Stimulated activated CD8-positive, alpha-beta memory T cell treated with anti-CD3 and anti-CD28 coated beads, Interleukin-2, amount 100 ng/mL, for 48 hours (primary cell): ENCODE results near the gene GSN.

Experiments
- DNase-seq, 2 donors: peaks; one replicate each; pipeline ENCODE4 v3.0.0-alpha.2; 2020; ENCODE audit warnings: low read depth in 2 of 2

The GSN gene

DNA sequence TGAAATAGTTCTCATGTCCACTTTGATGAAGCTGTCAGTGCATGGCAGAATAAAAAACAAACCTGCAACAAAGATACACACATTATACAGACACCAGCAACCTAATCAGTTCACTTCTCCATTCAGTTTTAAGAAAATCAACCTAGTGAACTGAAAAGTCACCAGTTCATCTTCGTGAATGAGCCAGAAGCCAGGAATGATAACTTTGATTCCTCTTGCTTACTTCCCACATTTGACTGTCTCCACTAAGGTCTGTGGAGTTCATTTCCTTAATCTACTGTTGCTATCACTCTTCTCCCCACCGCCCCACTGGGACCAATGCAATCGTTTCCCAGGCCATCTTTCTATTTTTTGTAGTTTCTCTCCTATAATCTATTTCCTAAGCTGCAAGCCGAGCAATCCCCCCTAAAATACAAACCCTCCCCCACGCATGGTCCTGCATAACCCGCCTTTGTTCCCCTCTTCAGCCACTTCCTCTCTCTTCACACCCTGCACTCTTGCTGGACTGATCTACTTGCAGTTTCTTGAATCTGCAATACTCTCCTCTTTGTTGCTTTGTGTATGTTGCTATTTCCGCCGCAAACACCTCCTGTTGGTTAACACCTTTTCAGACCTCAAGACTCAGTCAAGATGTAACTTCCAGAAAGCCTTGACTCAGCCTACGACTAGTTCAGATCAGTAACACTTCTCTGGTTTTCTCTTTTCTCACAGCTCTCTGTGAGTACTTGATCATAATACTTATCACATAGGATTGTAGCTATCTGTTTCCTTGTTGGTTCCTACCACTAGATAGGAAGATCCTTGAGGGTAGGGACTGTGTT lies 85.5 kb downstream of the GSN start:
- DNase-seq = peak in 1 of 2 donors; percentile 23

DNA sequence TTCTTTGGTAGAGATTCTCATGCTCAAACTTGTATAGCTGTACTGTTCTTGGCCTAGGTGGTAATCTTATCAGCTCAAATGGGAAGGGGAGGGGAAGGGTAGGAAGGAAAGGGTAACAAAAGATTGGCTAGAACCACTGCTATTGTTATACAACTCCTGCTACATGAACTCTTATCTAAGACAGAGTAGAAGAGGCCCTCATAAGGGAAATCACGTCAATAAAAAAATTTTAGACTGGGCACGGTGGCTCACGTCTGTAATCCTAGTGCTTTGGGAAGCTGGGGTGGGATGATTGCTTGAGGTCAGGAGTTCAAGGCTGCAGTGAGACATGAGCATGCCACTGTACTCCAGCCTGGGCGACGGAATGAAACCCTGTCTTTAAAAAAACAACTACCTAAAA lies 86.2 kb downstream of the GSN start:
- no peak for DNase-seq

DNA sequence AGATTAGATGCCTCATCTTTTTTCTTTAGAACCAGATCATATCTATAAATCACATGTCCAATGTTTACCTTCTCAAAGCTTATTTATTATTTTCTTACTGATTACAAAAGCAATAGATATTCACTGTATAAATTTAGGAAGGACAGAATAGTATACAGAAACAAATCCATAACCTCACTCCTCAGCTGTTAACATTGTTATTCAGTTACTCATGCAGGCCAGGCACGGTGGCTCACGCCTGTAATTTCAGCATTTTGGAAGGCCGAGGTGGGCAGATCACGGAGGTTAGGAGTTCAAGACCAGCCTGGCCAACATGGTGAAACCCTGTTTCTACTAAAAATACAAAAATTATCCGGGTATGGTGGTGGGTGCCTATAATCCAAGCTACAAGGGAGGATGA lies 86.8 kb downstream of the GSN start:
- DNase-seq = no peak

DNA sequence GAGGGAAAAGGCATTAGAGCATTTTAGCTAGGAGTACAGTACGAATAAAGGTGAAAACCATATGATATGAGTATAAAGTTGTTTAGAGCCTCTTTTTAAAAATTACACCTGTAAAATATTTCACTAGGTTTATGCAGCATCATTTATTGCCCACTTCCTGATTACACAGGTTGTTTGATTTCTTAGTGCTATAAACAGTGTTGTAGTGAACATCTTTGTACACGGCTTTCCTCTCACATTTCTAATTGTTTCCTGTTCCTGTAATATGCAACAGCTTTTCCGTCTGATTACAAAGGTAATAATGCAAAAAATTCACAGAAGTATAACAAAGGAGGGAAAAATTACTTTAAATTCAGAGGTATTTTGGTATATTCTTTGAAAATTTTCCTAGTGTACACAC lies 89.0 kb downstream of the GSN start:
- no peak for DNase-seq

DNA sequence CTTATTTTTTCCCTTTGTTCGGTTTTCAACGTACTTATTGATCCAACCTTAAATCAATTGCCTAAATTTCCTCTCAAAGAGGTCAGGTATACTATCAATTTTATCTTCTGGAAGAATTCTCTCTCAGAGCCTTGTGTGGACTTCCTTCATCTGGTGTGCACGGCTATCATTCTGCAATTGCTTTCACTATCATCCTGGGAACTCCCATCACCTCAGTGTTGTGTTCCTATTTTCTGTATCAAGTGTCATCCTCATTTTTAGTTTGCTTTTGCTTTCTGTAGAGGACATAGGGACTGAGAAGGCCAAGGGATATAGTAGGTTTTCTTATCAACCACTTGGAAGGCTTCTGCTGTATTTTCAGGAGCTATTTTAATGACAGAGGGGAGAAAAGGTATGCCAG lies 90.8 kb downstream of the GSN start:
- no peak for DNase-seq

DNA sequence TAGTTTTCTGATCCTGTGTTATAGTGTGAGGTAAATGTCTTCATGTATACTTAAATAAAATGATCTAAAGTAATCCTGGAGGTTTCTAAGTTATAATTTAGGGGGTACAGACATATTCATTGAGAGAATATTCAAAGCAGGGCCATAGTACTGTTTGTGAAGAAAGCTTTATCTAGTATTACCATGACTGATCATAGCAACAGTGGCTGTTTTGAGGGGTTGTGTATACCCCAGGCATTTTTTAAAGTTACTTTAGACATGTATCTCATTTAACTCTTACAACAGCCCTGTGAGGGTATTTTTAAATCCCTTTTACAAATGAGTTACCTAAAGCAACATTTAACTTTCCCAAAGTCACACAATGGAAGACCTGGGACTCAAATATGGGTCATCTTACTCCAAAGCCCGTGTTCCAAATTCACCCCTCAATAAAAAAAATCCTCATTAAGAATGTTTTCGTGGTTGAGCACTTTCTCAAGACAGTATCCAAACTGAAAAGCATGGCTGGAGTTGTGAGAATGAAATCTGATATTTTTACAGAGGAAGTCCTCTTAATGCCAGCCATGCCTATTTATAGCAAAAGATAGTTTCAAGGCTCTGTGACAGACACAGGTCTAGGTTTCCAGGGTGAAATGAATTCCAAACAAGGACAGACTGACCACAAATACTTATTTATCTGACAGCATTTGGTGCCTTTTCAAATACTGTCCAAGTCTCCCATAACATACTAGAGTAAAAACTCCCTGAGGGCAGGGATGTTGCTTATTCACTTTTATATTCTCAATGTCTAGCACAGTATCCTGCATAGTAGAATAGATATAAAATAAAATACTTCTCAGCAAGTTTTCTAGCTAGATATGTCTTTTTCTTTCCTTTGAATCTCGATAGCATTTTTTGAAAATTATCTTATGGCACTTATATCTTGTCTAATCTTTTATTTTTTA lies 91.7 kb downstream of the GSN start:
- no peak for DNase-seq

DNA sequence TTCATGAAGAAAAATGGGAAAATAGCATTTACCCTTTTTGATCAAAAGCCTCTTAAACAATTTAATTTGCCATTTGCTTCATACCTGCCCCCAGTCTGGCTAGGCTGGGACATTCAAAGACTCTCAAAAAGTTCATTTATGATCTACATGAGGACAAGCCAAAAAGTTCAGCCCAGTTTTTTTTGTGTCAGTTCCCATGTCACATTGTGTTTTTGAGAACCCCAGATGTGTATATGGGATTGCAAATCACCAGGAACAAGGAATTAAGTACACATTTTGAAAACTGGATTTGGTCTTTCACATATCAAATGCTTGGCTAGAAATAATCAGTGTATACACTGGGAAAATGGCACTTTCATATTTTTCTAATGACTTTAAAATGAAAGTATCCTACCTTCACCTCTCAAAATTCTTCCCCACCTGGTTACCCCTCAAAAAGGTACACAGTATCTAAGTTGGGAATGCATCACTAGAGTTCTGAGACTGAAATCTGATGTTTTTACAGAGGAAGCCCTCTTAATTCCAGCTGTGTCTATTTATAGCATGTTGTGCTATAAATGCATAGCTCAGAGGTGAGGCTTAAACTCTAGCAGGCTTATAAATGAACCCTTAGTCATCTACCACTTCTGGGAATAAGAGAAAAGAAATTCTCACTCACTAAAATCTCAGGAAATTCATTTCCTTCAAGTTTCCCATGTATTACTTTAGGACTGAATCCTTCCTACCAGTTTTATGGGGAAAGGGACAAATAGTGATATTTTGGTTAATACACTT lies 92.8 kb downstream of the GSN start:
- no peak for DNase-seq

DNA sequence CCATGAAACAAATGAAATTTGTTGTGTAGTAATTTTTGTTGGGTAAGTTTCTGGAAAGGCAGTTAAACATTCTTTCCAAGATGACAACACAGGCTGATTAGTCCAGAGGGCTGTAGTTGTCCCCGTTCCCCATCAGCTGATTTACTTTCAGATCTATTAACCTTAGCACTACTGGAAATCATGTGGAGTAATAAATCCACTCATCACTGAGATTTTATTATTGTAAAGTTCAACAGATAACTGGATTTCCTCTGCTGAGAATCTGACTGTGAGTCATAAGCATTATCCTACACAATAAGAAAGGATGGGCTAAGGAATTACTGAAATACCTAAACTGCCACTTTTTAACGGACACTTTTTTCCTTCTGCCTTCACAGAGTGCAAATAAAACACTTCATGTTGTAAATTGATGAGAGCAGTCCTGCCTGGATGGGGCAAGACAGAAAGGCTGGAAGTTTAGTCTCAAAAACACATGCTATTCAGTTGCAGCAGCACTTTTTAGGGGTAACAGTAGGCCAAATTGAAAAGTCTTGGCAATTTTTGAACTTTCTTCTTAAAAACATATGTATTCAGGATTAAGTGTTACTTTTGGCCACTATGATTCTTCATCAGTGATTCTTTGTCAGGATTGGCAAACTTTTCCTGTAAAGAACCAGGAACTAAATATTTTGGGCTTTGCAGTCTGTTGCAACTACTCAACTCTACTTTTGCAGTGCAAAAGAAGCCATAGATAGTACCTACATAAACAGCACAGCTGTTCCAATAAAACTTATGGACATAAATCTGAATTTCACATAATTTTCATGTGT lies 95.1 kb downstream of the GSN start:
- DNase-seq = no peak

DNA sequence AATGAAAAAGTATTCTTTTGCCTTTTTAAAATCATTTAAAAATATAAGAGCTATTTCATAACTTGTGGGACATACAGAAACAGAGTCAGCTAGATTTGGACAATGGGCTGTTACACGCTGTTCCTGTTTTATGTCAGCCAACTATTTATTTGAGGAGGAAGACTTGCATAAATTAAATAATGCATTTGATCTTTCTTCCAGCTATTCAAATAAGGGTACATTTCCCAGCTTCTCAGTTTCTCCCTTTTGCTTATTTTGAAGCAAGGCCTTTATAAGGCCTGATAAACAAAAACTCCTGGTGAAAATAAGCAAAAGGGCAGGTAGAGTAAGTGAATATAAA lies 95.6 kb downstream of the GSN start:
- DNase-seq = no peak

DNA sequence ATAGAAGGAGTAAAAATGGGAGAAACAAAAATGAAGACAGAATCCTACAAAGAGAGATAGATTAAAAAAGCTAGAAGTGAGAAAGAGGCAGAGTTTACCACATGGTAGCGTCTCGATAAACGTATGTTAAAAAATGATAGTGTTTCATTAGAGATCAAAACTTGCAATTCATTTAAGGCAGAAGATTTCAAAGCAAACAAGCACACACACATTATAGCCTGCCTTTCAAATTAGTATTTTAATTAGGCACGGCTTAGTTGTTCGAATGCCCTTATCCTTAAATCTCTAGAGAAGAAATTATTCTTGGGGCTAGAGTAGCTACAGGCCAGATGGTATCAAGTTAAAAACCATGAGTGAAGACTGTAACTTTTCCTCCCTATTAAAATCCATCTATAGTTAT lies 96.1 kb downstream of the GSN start:
- DNase-seq = no peak

DNA sequence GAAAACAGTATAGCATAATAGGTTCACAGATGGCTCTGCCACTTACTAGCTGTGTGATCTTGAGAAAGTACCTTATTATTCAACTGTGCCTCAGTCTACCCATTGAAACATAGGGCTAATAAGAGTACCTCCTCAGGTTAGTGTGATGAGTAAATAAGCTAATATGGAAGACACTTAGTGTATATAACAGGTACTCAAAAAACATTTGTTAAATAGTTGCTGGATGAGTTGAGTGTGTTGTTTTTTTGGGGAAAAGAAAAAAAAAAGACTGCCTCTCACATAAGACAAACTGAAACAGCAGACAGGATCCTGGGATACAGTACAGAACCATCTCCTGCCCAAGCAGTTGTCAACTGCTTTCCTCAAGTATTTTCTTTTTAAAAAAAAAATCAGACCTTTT lies 96.9 kb downstream of the GSN start:
- DNase-seq = no peak

DNA sequence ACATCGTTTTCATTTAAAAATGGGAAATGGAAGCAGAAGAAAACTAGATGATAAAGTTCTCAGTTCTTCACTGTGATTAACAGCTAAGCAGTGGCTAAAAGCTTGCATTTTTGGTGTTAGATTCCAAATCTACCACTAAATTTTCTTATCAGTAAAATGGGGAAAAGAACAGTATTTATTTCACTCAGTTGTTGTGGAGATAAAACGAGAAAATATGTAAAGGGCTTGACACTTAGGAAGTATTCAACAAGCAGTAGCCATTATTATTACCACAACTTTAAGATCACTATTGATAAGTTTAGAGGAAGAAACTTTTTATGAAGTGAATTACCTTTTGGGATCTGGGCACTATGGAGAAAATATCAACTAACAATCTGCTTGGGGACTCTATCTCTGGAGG lies 97.6 kb downstream of the GSN start:
- DNase-seq = no peak

DNA sequence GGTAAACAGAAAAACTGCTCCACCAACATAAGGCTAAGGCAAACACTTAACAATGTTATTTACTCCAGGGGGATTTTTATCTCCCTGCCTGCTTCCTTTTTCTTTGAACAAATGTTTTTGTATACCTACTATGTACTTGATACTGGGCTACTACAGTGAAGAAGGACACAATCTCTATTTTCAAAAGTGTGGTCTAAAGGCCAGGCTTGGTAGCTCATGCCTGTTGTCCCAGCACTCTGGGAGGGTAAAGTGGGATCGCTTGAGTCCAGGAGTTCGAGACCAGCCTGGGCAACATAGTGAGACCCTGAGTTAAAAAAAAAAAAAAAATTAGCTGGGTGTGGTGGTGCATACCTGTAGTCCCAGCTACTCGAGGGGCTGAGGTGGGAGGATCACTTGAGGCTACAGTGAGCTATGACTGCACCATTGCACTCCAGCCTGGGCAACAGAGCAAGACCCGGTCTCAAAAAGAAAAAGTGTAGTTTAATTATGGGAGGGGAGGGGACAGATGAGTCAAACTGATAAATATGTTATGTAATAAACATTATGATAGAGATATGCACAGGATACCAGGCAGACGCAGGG lies 98.7 kb downstream of the GSN start:
- DNase-seq = no peak

DNA sequence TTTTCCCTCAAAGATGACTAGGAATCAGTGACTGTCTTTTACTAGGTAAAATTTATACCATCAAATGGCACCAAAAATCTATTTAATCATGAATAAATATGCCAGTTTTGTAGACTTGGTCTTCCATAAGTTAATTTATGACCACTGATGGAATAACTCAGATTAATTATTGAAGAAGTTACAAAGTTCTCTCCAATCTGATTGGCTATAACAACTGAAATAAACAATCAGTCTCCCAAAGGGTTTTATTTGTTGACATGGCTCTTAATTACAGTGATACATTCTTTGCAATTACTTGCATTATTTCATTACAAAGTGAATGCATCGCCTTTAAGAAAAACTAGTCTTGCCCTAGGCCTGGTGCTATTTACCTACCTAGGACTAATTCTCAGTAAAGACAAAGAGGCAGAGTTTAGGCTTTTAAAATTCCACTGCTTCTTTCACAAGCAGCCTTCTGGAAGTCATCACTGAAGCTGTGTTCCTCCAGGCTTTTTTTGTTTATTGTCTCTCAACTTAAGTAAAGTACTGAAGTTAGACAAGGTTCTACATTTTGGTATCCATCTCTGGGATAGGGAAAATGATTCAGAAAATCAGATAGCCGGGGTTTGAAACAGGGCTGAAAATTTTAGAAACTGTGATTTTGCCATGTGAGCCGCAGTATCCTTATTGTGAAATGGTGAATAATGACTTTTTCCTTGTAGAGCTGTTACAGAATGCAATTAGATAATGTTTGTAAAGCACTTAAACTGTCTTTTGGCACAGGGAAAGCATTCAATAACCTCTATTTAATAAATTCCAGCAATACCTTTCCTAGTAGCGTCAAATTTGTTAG lies 99.6 kb downstream of the GSN start:
- no peak for DNase-seq

DNA sequence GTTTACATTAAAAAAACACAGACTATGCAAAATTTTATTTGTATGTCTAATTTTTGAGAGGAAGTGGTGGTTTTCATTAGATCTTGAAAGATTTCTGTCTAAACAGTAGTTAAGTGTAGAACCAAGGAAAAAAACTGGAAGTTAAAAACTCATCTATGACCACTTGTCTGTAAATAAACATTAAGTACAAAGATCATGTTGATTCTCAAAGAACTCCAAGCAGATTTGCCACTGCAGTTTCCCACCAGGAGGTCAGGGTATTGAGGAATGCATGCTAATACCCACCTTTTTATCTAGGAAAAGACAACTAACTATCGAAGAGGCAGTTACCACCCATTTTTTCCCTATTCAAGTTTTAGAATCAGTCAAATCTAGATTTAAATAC lies 100.2 kb downstream of the GSN start:
- DNase-seq = no peak

DNA sequence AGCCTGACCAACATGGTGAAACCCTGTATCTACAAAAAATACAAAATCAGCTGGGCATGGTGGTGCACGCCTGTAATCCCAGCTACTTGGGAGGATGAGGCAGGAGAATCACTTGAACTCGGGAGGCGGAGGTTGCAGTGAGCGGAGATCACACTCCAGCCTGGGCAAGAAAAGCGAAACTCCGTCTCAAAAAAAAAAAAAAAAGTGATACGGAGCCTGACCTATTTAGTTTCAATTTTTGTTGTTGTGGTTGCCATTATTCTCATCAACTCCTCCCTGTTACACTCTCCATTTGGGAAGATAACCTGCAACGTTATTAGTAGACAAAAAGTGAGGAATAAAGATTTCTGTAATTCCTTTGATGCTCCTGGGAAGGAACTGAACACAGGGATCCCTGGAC lies 100.8 kb downstream of the GSN start:
- no peak for DNase-seq

DNA sequence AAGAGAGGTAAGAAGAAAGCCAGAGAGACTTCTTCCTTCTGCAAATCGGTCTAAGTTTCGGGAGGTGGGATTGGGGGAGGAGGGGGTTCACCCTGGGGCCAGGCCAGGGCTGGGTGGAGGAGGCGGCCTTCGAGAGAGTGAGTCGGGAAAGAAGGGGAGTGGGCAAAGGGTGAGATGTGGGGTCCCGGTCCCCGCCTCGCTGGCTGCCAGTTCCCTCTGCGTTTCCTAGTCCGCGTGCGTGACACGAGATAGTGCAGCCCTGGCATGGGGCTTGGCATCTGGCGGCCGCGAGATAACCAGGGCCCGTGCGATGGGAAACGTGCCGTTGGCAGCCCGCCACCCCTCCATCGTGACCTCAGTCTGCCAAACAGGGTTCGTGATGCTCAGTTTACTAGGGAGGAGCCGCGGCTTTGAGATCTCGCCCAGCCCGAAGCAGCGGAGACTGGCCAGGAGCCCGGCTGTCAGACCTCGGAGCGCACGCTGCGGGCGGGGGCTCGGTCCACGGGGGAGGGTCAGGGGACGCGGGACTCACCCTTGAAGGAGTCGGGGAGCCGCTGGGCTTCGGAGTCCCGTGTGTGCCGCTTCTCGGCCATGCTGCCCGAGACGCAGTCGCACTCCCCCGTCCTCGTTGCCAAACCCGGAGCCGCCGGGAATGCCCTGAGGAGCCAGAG lies 101.8 kb downstream of the GSN start, which contains the start of gene STOM:
STOM (minus strand) TSS at position 656 of the 671 bp plus-strand sequence; CDS start at position 593, 63 bp downstream.
- DNase-seq = peak in 1 of 2 donors; percentile 40

DNA sequence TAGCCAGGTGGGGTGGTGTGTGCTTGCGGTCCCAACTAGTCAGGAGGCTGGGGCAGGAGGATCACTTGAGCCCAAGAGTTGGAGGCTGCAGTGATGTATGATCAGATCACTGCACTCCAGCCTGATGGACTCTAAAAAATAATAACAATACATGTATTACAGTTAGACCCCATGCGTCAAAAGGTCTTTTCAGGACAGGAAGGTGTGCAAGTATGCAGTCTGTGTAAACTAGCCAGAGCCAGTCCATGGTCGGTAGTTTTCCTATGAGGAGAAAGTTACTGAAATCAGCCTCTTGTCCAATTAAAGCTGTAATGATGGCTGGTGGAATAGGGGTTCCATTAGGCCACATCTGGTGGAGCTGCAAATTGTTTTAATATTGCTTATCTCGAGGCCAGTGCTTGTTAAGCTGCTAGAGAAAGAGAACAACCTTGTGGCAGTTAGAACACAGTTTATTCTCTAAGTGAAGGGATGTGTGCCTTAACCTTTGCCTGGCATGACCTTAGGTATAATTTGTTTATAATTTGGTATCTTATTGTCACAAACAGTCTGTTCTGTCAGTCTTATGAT lies 103.6 kb downstream of the GSN start:
- no peak for DNase-seq
